ENCODE data around the gene DRD2. TPM values are rescaled to one million over a fixed set of nuclear protein-coding genes. Genes with fewer than 3 reads are reported as not detected.
A peak's percentile ranks its signal among the peaks of the same experiment; 100 is the strongest.

Gene DRD2
- polyA plus RNA-seq, 5 donors, result 0.15 to 0.35 (median 0.31) TPM

GRCh38 chr11:113484223-113484622 lies 9.0 kb upstream of the DRD2 start:
- no peak for DNase-seq

DNA sequence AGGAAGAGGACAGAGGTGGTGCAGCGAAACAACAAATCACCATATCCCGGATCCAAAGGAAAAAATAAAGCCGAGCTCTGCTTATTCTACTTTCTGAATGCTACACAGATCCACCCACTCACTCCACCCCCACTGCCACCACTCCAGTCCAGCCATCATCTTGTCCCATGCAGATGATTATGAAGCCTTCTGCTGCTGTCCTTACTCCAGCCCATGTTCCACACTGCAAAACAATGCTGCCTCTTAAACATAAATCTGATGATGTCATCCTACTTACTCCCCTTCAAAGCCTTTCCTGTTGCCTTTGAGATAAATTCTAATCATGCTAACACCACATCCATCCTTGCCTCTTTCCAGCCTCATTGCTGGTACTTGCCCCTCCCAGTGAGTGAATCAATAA lies 6.5 kb upstream of the DRD2 start:
- no peak for DNase-seq

DNA sequence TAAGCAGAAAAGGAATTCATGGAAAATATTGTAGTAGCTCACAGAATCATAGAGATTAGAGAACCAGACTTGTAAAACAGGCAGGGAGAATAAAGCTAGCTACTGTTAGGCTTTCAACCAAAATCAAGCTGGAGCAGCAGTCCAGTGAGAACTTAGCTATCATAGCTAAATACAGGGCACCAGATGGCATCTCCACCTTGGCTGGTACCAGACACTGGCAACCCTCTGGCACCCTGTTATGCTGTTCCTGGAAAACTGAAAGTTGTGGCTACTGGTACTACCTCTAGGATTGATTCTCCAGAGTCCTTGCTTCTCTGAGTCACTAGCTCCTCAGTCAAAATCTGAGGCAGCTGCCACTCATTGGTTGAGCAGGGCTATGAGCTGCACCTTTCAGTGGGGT lies 6.0 kb upstream of the DRD2 start:
- DNase-seq, result no peak

DNA sequence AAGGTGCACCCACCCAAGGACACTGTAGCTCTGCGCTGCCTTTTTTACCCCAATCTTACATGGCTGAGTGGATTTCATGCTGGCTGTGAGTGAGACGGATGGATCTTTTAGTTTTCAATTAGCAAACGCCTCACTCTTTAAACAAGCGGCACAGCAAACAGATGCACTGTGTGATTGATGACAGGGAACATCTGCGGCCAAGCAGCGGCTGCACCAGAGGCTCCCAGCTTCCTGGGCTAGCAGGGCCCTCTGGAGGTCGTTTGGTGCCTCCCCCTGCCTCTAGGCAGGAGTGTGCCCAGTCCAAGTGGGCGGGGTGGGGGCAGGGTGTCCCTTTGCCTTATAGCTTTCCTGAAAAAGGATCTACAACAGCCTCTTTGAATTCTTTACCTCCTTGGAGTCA lies 2.1 kb upstream of the DRD2 start:
- no peak for DNase-seq

DNA sequence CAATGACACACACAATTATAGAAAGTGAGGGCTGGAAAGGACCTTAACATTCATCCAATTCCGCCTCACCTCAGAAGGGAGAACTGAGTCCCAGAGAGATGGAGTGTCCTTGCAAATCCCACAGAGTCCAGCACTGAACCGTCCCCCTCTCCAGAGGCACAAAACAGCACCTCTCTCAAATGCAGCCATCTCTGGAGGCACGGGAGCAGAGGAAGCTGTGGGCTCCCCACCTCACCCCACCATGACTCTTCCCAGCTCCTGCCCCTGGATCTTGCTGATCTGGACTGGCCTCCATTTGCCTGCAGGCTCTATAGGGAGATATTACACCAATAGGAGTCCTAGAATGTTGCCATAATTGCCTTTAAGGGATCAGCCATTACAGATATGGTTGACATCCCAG lies 1.4 kb upstream of the DRD2 start:
- no peak for DNase-seq

GRCh38 chr11:113474362-113475159 lies 637 bp downstream of the DRD2 start:
- DNase-seq, result peak; percentile 83 to 88

DNA sequence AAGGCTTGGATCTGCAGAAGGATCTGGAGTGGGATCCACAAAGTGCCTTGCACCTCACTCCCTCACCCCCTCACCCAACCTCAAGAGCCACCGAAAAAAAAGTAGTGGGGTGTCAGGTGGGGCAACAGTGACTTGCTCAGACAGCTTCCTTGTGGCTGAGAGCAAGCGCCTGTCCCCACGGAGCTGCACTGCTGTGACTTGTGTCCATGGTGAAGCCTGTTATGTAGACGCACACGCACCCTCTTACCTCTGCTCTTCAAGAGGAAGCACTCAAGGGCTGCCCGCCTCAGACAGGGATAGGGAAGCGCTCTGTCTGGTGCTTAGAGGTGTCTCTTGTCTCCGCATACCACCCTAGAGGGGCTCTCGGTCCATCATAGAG lies 1.2 kb downstream of the DRD2 start:
- DNase-seq, result no peak

- no peak for DNase-seq
Measured at GRCh38 chr11:113472471-113472870, 2.7 kb downstream of the DRD2 start.

DNA sequence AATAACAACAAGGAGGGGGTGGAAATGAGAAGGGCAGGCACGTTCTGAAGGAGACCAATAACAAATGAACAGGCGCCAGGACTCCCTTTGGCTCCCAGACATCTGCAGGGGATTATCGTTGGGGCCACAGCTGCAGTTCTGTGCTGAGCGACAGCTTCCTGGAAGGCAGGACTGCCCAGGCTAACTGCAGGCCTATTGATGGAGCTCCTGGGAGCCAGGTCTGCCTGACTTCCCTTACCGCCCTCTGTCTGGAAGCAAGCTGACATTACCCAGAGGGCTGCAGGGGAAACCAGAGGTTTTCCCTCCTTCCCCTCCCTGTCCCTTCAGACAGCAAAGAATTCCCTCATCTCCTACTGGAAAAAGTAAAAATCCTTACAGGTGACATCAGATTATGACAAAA lies 5.0 kb downstream of the DRD2 start:
- no peak for DNase-seq

- DNase-seq, result no peak
Measured at GRCh38 chr11:113468726-113469345, 6.4 kb downstream of the DRD2 start.

- no peak for DNase-seq
Measured at GRCh38 chr11:113467545-113467944, 7.7 kb downstream of the DRD2 start.

- DNase-seq, result no peak
Measured at GRCh38 chr11:113465786-113466185, 9.4 kb downstream of the DRD2 start.

GRCh38 chr11:113464416-113464815 lies 10.8 kb downstream of the DRD2 start:
- DNase-seq, result no peak

DNA sequence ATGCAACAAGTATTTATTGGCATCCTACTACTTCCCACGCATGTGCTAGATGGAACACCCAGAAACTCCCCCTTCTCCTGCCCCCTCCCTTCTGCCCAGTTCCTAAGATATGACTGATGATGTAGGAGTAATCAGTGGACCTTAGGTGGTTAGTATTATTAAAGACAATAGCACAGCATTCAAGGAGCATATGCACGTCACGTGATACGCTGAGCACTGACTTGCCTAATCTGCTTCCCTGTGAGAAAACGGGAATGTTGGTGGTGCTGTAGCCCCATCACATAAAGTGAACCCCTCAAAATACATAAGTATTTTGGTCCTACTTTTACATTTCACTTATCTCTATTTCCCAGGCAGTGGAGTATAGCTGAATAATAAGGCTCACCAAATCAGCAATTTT lies 12.4 kb downstream of the DRD2 start:
- DNase-seq, result no peak

GRCh38 chr11:113461639-113462038 lies 13.6 kb downstream of the DRD2 start:
- DNase-seq, result no peak

- no peak for DNase-seq
Measured at GRCh38 chr11:113460469-113460868, 14.7 kb downstream of the DRD2 start.

DNA sequence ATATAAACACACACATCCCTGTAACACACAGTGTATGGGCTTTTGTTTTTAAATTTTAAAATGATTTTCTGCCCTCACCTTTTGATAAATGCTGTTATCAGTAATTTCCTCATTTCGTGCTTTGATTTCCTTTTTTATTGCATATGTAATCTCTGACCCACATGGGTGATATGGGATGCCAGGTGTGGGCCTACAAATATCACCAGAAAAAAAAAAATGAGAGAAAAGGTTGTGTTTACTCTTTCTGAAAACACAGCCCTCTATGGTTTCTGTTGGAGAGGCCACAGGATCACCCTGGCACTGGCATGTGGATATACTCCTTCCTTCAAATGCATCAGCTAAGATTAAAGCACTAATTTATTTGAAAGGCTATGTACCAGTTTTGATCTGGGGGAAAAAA lies 17.0 kb downstream of the DRD2 start:
- DNase-seq, result no peak

GRCh38 chr11:113457784-113458183 lies 17.4 kb downstream of the DRD2 start:
- no peak for DNase-seq

DNA sequence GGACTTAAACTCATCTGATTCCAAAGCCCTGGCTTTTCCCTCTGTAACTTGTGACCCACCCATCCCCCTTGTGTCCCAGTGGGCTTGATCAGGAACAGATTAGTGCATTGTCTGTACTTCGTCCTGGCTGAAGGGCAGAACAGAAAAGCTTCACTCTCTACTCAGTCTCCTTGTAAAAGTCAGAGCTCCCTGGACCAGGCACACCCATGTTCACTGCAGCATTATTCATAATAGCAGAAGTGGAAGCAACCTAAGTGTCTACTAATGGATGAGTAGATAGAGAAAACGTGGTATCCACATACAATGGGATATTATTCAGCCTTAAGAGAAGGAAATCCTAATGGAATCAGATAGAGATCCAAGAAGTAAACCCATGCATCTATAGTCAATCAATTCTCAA lies 20.7 kb downstream of the DRD2 start:
- no peak for DNase-seq

DNA sequence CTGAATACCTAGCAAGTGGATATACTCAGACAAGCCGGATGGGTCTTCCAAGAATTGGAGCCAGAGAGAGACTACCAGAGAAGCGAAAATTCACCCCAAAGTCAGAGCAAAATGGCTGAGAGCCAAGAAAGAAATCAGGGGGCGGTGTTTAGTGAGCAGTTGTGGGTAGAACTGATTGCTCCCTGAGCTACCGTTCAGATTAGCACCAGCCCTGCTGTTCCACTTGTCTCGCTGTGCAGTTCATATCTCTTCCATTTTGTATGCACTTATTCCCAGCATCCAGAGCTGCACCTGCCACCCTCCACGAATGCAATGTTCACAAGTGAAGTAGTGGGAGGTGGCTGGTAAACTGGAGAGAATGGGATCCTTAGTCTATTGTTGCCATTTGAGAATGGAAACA lies 25.5 kb downstream of the DRD2 start:
- DNase-seq, result no peak

GRCh38 chr11:113448316-113448677 lies 26.9 kb downstream of the DRD2 start:
- DNase-seq, result no peak

DNA sequence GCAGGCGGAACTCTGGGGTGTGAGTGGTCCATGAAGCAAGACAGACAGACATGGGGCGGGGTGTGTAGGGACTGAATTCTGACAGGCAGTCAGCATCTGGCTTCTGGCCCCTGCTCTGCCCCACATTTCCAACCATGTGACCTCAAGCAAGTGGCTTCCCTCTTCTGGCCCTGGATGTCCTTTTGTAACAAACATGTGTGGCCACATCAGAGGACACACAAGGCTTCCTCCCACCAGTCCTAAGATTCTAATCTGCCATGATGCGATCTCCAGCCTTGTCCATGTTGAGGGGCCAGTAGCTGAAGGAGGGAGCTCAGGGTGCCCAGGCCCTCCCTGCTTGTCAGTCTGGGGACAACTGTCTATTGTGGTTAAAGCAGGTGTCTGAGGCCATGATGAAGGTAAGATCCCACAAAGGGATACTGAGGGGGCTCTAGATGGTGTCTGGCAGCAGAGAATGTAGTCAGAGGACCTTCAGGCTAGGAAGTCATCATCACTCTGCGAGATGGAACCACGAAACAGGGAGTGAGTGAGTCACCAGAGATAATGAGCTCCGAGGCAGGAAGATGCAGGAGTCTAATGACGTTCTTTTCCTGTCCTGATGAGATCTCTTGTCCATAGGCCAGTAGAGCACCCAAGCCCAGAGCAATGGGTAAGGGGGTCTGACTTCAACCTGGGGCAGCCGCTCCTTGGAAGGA lies 27.4 kb downstream of the DRD2 start:
- DNase-seq, result no peak

DNA sequence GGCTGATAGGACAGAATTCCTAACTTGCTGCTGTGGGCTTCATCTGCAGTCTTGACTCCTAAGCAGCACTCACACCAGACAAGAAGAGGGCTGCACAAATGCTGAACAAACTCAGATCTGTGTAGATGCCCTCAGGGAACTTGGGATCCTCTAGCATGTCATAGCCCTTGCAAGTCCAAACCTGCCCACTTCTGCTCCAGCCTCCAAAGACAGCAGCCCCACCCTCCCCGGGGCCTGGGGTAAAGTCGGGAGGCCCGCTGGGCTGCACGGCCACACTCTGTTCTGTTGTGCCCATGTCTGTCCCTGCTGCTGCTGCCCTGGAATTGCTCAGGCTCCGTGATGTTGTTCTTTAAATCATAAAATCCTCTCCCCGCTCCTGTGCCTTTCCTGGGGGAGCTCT lies 28.3 kb downstream of the DRD2 start:
- DNase-seq, result no peak
